ENCODE results near the gene SSNA1.

DNA sequence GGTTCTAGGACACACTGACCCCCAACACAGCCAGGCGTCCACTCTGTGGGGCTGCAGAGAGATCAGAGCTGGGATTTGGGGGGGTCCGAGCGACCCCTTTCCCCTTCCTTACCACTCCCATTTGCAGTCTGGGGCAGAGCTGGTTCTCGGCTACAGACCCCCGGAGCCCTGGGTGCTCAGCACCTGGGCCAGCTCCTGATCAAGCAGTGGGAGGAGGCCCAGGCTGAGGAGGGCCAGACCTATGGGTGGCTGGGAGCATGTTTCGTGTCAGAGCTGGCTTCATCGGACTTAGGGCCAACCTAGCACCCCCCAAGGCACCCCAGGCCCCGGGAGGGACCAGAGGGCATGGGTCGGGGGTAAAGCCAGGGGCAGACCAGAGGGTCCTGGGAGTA, 42.0 kb upstream of the SSNA1 start:
- TF ChIP-seq, protein P1, sequence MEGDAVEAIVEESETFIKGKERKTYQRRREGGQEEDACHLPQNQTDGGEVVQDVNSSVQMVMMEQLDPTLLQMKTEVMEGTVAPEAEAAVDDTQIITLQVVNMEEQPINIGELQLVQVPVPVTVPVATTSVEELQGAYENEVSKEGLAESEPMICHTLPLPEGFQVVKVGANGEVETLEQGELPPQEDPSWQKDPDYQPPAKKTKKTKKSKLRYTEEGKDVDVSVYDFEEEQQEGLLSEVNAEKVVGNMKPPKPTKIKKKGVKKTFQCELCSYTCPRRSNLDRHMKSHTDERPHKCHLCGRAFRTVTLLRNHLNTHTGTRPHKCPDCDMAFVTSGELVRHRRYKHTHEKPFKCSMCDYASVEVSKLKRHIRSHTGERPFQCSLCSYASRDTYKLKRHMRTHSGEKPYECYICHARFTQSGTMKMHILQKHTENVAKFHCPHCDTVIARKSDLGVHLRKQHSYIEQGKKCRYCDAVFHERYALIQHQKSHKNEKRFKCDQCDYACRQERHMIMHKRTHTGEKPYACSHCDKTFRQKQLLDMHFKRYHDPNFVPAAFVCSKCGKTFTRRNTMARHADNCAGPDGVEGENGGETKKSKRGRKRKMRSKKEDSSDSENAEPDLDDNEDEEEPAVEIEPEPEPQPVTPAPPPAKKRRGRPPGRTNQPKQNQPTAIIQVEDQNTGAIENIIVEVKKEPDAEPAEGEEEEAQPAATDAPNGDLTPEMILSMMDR (IDR thresholded peaks at IDR 0.05; ENCODE audit: borderline replicate concordance, extremely low read depth, low read length, poor library complexity, severe bottlenecking): no peak
- TF ChIP-seq EZH2 (IDR thresholded peaks at IDR 0.05; ENCODE audit: borderline replicate concordance, low read depth, low read length, severe bottlenecking): no peak

Data from DND-41 (cell line).